H1 (cell line): Measurements from ENCODE around the gene RAB40C. TPM values are rescaled to one million over a fixed set of nuclear protein-coding genes. Genes with fewer than 3 reads are reported as not detected.

Experiments used
- CTCF ChIA-PET: fragments of 300-600 bp; sonication (Branson Sonifier 250); formaldehyde crosslinking; loops from one replicate; lab custom pipeline; 2021; ENCODE audit not compliant: partially characterized antibody; lab: Charles Lee
- POLR2A ChIA-PET: fragments of 300-600 bp; sonication (Branson Sonifier 250); formaldehyde crosslinking; loops from one replicate; lab custom pipeline; 2021; ENCODE audit warnings: inconsistent platforms; ENCODE audit not compliant: partially characterized antibody; lab: Charles Lee
- DNase-seq, 2 experiments: peaks; one replicate each; pipeline versions ENCODE4 v3.0.0 to v3.0.0-alpha.2; 2010 to 2022; ENCODE audit warnings: low spot score in 2 of 2, low read depth in 1 of 2, mixed read lengths in 1 of 2
- FAIRE-seq: peaks from 2 replicates; lab custom pipeline; 2011; peaks lifted over from hg19 to GRCh38; lab: Jason Lieb, UNC
- H2AFZ ChIP-seq: 2 replicates; pipeline ENCODE4 v1.8.1; 2012; ENCODE audit warnings: low read length, inconsistent platforms
- H2AK5ac ChIP-seq: 2 replicates; pipeline ENCODE4 v1.6.1; 2013; ENCODE audit warnings: low read depth, low read length
- H2BK120ac ChIP-seq: replicated peaks from 2 replicates; pipeline ENCODE3; 2013; ENCODE audit warnings: low read depth, low read length, inconsistent platforms
- H2BK12ac ChIP-seq: 2 replicates; pipeline ENCODE4 v1.6.1; 2013; ENCODE audit warnings: low read depth, low read length
- H2BK15ac ChIP-seq: 2 replicates; pipeline ENCODE4 v1.6.1; 2013; ENCODE audit warnings: low read length
- H2BK20ac ChIP-seq: 2 replicates; pipeline ENCODE4 v1.6.1; 2013; ENCODE audit warnings: low read length
- H2BK5ac ChIP-seq: 2 replicates; pipeline ENCODE4 v1.6.1; 2013; ENCODE audit warnings: low read depth, low read length
- H3K14ac ChIP-seq: 2 replicates; pipeline ENCODE4 v1.6.1; 2013; ENCODE audit warnings: inconsistent platforms; ENCODE audit not compliant: insufficient read length
- H3K18ac ChIP-seq: 2 replicates; pipeline ENCODE4 v1.6.1; 2013; ENCODE audit warnings: low read length; ENCODE audit errors: extremely low read depth
- H3K23ac ChIP-seq: 2 replicates; pipeline ENCODE4 v1.6.1; 2013; ENCODE audit warnings: inconsistent platforms; ENCODE audit not compliant: insufficient read length
- H3K23me2 ChIP-seq: 2 replicates; pipeline ENCODE4 v1.6.1; 2013; ENCODE audit warnings: low read depth, low read length
- H3K27ac ChIP-seq: 2 replicates; pipeline ENCODE4 v1.6.1; 2011; ENCODE audit warnings: low read depth, low read length, inconsistent platforms
- H3K27me3 ChIP-seq, 4 experiments: replicated peaks in 1 of 4; 1 replicate in 1 of 4; 2 replicates in 3 of 4; pipeline versions ENCODE4 v1.6.1 to v1.8.1; 2011 to 2013; ENCODE audit warnings: low read length in 3 of 4, mild to moderate bottlenecking in 3 of 4, inconsistent platforms in 2 of 4, mixed read lengths in 2 of 4, moderate library complexity in 1 of 4; ENCODE audit not compliant: control insufficient read depth in 3 of 4, insufficient read depth in 3 of 4; ENCODE audit errors: extremely low read depth in 1 of 4
- H3K36me3 ChIP-seq, 4 experiments: 2 replicates each; pipeline versions ENCODE4 v1.6.1 to v1.8.1; 2011 to 2013; ENCODE audit warnings: mild to moderate bottlenecking in 4 of 4, low read length in 3 of 4, moderate library complexity in 2 of 4, control low read depth in 1 of 4, inconsistent platforms in 1 of 4; ENCODE audit not compliant: insufficient read depth in 4 of 4, control insufficient read depth in 2 of 4
- H3K4ac ChIP-seq: replicated peaks from 2 replicates; pipeline ENCODE3; 2013; ENCODE audit warnings: low read length, low read depth, mixed read lengths, inconsistent platforms; ENCODE audit not compliant: insufficient read length
- H3K4me1 ChIP-seq, 4 experiments: replicated peaks in 1 of 4; 1 replicate in 1 of 4; 2 replicates in 3 of 4; pipeline versions ENCODE4 v1.6.1 to v1.8.1; 2011 to 2013; ENCODE audit warnings: low read length in 3 of 4, inconsistent platforms in 2 of 4, mixed read lengths in 1 of 4; ENCODE audit not compliant: insufficient read depth in 4 of 4, control insufficient read depth in 3 of 4
- H3K4me2 ChIP-seq, 2 experiments: 2 replicates each; pipeline versions ENCODE4 v1.6.1 to v1.8.1; 2011 to 2013; ENCODE audit warnings: low read depth in 2 of 2, low read length in 2 of 2, control low read depth in 1 of 2, inconsistent platforms in 1 of 2, mild to moderate bottlenecking in 1 of 2; ENCODE audit not compliant: insufficient read depth in 1 of 2
- H3K4me3 ChIP-seq, 4 experiments: fragments of 200-600, 300-600 bp in 1 of 4; sonication (generic), shearing (Covaris generic), sonication (Bioruptor Twin) in 1 of 4; 2 replicates each; pipeline versions ENCODE4 v1.5.1 to v1.8.1; 2011 to 2016; ENCODE audit warnings: low read length in 4 of 4, low read depth in 3 of 4, control low read depth in 2 of 4, inconsistent platforms in 2 of 4, mild to moderate bottlenecking in 2 of 4, mixed read lengths in 1 of 4, moderate library complexity in 1 of 4; ENCODE audit not compliant: insufficient read depth in 2 of 4; ENCODE audit errors: extremely low read depth in 1 of 4
- H3K56ac ChIP-seq: replicated peaks from 2 replicates; pipeline ENCODE3; 2013; ENCODE audit warnings: low read depth, mild to moderate bottlenecking, mixed read lengths, low read length, inconsistent platforms; ENCODE audit not compliant: insufficient read length
- H3K79me1 ChIP-seq: 2 replicates; pipeline ENCODE4 v1.6.1; 2013; ENCODE audit warnings: low read depth, low read length, control low read depth
- H3K79me2 ChIP-seq, 2 experiments: 2 replicates each; pipeline versions ENCODE4 v1.6.1 to v1.8.1; 2012 to 2013; ENCODE audit warnings: low read length in 2 of 2, mild to moderate bottlenecking in 2 of 2, inconsistent platforms in 1 of 2; ENCODE audit not compliant: insufficient read depth in 2 of 2, control insufficient read depth in 1 of 2
- H3K9ac ChIP-seq, 4 experiments: replicated peaks in 1 of 4; 1 replicate in 1 of 4; 2 replicates in 3 of 4; pipeline versions ENCODE4 v1.6.1 to v1.8.1; 2011 to 2013; ENCODE audit warnings: low read depth in 3 of 4, low read length in 3 of 4, control low read depth in 2 of 4, mild to moderate bottlenecking in 2 of 4, moderate library complexity in 2 of 4, inconsistent platforms in 1 of 4; ENCODE audit errors: extremely low read depth in 1 of 4
- H3K9me3 ChIP-seq, 2 experiments: 2 replicates each; pipeline versions ENCODE4 v1.6.1 to v1.8.1; 2012 to 2013; ENCODE audit warnings: mild to moderate bottlenecking in 2 of 2, moderate library complexity in 2 of 2, control low read depth in 1 of 2, inconsistent platforms in 1 of 2, low read depth in 1 of 2, low read length in 1 of 2, mixed read lengths in 1 of 2; ENCODE audit not compliant: insufficient read depth in 2 of 2
- H4K20me1 ChIP-seq, 2 experiments: replicated peaks in 1 of 2; 2 replicates each; pipeline versions ENCODE3 to v1.8.1; 2011 to 2013; ENCODE audit warnings: inconsistent platforms in 2 of 2, low read length in 2 of 2, mild to moderate bottlenecking in 1 of 2; ENCODE audit not compliant: insufficient read depth in 2 of 2, control insufficient read depth in 1 of 2
- H4K5ac ChIP-seq: 2 replicates; pipeline ENCODE4 v1.6.1; 2013; ENCODE audit warnings: low read length, low read depth, mixed read lengths, inconsistent platforms; ENCODE audit not compliant: insufficient read length
- H4K8ac ChIP-seq: 2 replicates; pipeline ENCODE4 v1.8.0; 2013; ENCODE audit warnings: mild to moderate bottlenecking, moderate library complexity, low read length, inconsistent platforms; ENCODE audit not compliant: insufficient read depth; ENCODE audit errors: extremely low read depth
- H4K91ac ChIP-seq: replicated peaks from 2 replicates; pipeline ENCODE3; 2013; ENCODE audit warnings: low read length, mixed read lengths, inconsistent platforms; ENCODE audit not compliant: insufficient read length
- ASH2L ChIP-seq: fragments of 200-600, 300-600 bp; sonication (generic); IDR thresholded peaks from one replicate; pipeline ENCODE4 v1.7.1; 2017; ENCODE audit warnings: low read length
- CREB1 ChIP-seq: IDR thresholded peaks from 2 replicates; pipeline ENCODE4 v1.6.1; 2012; ENCODE audit warnings: inconsistent platforms
- EGR1 ChIP-seq: IDR thresholded peaks from 2 replicates; pipeline ENCODE4 v1.6.1; 2011; ENCODE audit warnings: low read depth, low read length, borderline replicate concordance
- FOSL1 ChIP-seq: IDR thresholded peaks from 2 replicates; pipeline ENCODE4 v1.6.1; 2011; ENCODE audit warnings: mild to moderate bottlenecking, low read depth, low read length, moderate library complexity; ENCODE audit not compliant: insufficient read depth
- GABPA ChIP-seq: IDR thresholded peaks from 2 replicates; pipeline ENCODE4 v1.6.1; 2011; ENCODE audit warnings: mild to moderate bottlenecking, low read length, moderate library complexity, borderline replicate concordance; ENCODE audit not compliant: insufficient read depth
- MAFK ChIP-seq: IDR thresholded peaks from 2 replicates; pipeline ENCODE4 v1.6.1; 2012; ENCODE audit warnings: low read depth, mild to moderate bottlenecking, improper control_type of control experiment, low read length
- PHF8 ChIP-seq: fragments of 200-600 bp; sonication (generic); conservative IDR thresholded peaks from 2 replicates; pipeline ENCODE4 v1.7.1; 2012; ENCODE audit warnings: low read depth, mild to moderate bottlenecking, inconsistent platforms, low read length, moderate library complexity
- POLR2A ChIP-seq, 2 experiments: IDR thresholded peaks; 1 replicate in 1 of 2; 2 replicates in 1 of 2; pipeline ENCODE4 v1.6.1; 2011; ENCODE audit warnings: low read depth in 2 of 2, low read length in 2 of 2, mild to moderate bottlenecking in 2 of 2; ENCODE audit errors: control extremely low read depth in 1 of 2
- SP1 ChIP-seq: IDR thresholded peaks from 2 replicates; pipeline ENCODE4 v1.6.1; 2011; ENCODE audit warnings: low read depth, low read length
- WGBS, 2 experiments: shearing (Covaris generic) in 1 of 2; methylation state at CpG; one replicate each; pipeline versions ENCODE4 v1.1.6 to v1.1.7; 2013 to 2015; ENCODE audit warnings: low lambda C conversion rate in 2 of 2, mixed read lengths in 2 of 2, inconsistent platforms in 1 of 2, low coverage in 1 of 2, missing lambda C conversion rate in 1 of 2; ENCODE audit not compliant: insufficient replicate concordance in 2 of 2, insufficient coverage in 1 of 2, insufficient read length in 1 of 2; ENCODE audit errors: extremely low coverage in 1 of 2, missing lambda C conversion rate in 1 of 2; 5-methylcytosine and 5-hydroxymethylcytosine counted together
- polyA plus RNA-seq, 7 experiments: library from polyadenylated mRNA; depleted of rRNA in 3 of 7; stranded (reverse) in 5 of 7; unstranded in 2 of 7; fragments of >200 nt in 5 of 7; fragments of 200-250 nt in 2 of 7; gene quantifications; 1 replicate in 5 of 7; 2 replicates in 1 of 7; 4 replicates in 1 of 7; pipeline versions ENCODE4 v1.2.1 to v1.2.3, GENCODE V29; 2011 to 2013; ENCODE audit warnings: missing spikeins in 2 of 7, mixed read lengths in 2 of 7
- total RNA-seq: library from RNA; stranded (reverse); fragmentation: NEBNext Ultra II Directional; extraction: Animal tissue kit (Norgen Biotek cat#: 25700); gene quantifications from 2 replicates; pipeline ENCODE4 v1.2.1, GENCODE V29; 2021

Gene RAB40C
- total and polyA plus RNA-seq, 2 of the 8 experiments (the other 6 are each of a cell fraction or from before 2014, with no cell fraction given): 13.9 to 15.6 TPM

DNA sequence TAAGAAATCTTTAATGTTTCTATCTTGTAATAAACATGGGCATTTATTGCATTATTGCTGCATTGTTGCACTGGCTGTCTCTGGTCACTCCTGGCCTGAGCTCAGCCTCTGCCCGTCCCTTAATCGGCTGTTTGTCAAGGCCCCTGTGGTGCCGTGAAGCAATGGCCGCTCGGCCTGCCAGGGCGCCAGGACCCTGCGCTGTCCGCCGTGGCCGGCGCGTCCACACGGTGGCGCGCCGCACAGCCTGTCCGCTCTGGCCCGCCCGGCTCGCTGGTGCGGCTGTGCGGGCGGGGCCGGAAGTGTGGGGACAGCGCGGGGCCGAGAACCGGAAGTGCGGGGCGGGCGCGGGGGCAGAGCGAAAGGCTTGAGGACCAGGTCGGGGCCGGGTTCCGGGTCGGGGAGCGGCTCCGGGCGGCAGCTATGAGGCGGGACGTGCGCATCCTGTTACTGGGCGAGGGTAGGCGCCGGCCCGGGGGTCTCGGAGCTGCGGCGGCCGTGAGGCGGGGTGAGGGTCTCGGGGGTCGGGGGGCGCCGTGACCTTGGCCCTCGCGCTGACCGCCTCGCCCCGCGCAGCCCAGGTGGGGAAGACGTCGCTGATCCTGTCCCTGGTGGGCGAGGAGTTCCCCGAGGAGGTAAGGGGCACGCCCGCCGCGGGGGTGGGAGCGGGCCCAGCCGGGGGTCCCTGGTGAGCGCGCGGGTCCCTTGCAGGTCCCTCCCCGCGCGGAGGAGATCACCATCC lies 78.1 kb downstream of the RAB40C start, which contains the start of gene RHOT2:
Gene RHOT2 (plus strand): TSS at position 353 of the 739 bp plus-strand sequence. CDS start 68 bp downstream, at position 421.
- Histone ChIP-seq H3K4ac (peak within 1 kb of the TSS; percentile 85), H3K18ac (no peak within 1 kb of the TSS; the same call in 1 of the 2 replicates), H3K14ac (no peak within 1 kb of the TSS), H2AK5ac (peak within 1 kb of the TSS; percentile 4; the same call in 1 of the 2 replicates), H3K9me3 (no peaks in the 10 kb centered on the region), H3K56ac (peak within 1 kb of the TSS; percentile 39), H2BK5ac (0 out of 2 replicates have a peak within 1 kb of the TSS, but pooled peaks have one; percentile 32), H2BK15ac (peak within 1 kb of the TSS; percentile 46; the same call in 1 of the 2 replicates), H3K27ac (peak within 1 kb of the TSS; percentile 23; the same call in 1 of the 2 replicates), H3K4me1 (peaks cover 0 to 8% (median 5%) of the 10 kb centered on the region in 4 experiments; a peak in 5 of 7 replicates), H3K23me2 (peaks cover 5% of the 10 kb centered on the region; the same call in 1 of the 2 replicates), H2BK20ac (no peak within 1 kb of the TSS), H2BK12ac (peak within 1 kb of the TSS; percentile 53; the same call in 1 of the 2 replicates), H3K36me3 (peaks cover 11 to 37% (median 31%) of the 10 kb centered on the region in 4 experiments; a peak in 7 of 8 replicates), H4K20me1 (peaks cover 4 to 23% of the 10 kb centered on the region in 2 experiments), H3K23ac (no peak within 1 kb of the TSS), H3K27me3 (no peaks in the 10 kb centered on the region), H4K5ac (no peak within 1 kb of the TSS), H2AFZ (no peak within 1 kb of the TSS), H3K4me2 (peak within 1 kb of the TSS; percentile 46 to 83), H4K91ac (peak within 1 kb of the TSS; percentile 81), H4K8ac (peak within 1 kb of the TSS; percentile 89), H3K4me3 (peak within 1 kb of the TSS; percentile 71 to 89 (median 76)), H2BK120ac (no peak within 1 kb of the TSS), H3K79me2 (peaks cover 0 to 13% of the 10 kb centered on the region in 2 experiments; a peak in 1 of 4 replicates), H3K79me1 (peaks cover 13% of the 10 kb centered on the region), H3K9ac (peak within 1 kb of the TSS; percentile 38 to 75 (median 57))
- FAIRE-seq (no peak), DNase-seq (peak; percentile 47 to 94)
- WGBS, 2 experiments: 18% methylated on average over 7 of the region's 78 CpGs; no CpG with 5 or more reads in 1 of the 2 experiments
- POLR2A ChIA-PET: interaction anchor here (0.7 to 17.4 kb wide), 10 partner anchors 10 to 142 kb away, joined by 3 to 214 read pairs (median 4); partner anchors contain the start of genes JMJD8, RHBDL1, STUB1 and WDR90
- CTCF ChIA-PET: interaction anchor here (0.6 to 12.0 kb wide), 12 partner anchors 8 to 232 kb away, joined by 3 to 104 read pairs (median 4); partner anchors contain the start of genes JMJD8, WDR24 and WDR90
- TF ChIP-seq ASH2L (peak; percentile 51), POLR2A (IDR thresholded peaks at IDR 0.05; ENCODE audit: control extremely low read depth in 1 of 2, low read depth in 2 of 2, low read length in 2 of 2) (no peak; a peak in 1 of 3 replicates), FOSL1 (peak; percentile 39; the same call in 1 of the 2 replicates), GABPA (peak; percentile 98), PHF8 (peak; percentile 77), EGR1 (peak; percentile 95), CREB1 (peak; percentile 66), MAFK (no peak), SP1 (peak; percentile 48; the same call in 1 of the 2 replicates)
